ENCODE measurements around the gene ENGASE.

ENGASE gene

DNA sequence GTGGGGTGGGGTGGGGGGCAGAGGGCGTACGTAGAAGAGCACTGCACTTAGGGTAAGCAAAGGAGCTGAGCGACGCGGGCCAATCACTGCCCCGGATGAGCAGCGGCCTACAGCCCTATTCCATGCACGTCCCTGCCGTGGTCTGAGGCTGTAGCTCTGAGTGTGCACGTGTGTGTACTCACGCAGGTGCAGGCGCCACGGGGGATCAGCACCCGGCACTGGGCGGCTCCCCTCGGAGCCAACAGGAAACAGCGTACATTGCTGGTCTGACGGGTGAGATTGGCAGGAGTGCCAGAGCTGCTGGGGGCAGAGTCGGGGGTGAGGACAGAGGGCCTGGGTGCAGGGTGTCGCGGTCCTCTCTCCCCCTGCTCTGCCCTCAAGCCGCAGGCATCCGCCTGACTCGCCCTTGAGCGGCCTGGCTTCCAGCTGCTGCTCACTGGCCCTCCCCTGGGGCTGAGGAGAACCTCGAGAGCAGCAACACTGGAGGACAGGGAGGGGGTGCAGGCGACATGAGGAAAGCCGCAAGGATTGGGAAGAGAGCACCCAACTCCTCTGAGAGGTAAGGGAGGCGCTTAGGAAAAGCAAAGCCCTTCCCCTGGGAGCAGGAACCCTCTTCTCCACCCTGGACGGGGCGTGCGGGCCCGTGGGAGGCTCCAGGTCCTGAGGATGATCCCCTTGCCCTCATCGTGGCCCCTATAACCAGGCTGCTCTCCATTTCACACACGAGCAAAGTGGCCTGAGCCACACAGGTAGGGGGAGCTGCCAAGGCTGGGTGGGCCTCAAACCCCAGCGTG, 57.8 kb downstream of the ENGASE start:
- DNase-seq: no peak
- H3K27ac Mint-ChIP-seq: no peak overlapping the region
- H3K9me3 Mint-ChIP-seq: no peaks in the 10 kb centered on the region
- H3K4me1 Mint-ChIP-seq: peaks cover 30% of the 10 kb centered on the region
- H3K36me3 Mint-ChIP-seq (ENCODE audit: low read depth): no peaks in the 10 kb centered on the region
- TF ChIP-seq, protein P1, sequence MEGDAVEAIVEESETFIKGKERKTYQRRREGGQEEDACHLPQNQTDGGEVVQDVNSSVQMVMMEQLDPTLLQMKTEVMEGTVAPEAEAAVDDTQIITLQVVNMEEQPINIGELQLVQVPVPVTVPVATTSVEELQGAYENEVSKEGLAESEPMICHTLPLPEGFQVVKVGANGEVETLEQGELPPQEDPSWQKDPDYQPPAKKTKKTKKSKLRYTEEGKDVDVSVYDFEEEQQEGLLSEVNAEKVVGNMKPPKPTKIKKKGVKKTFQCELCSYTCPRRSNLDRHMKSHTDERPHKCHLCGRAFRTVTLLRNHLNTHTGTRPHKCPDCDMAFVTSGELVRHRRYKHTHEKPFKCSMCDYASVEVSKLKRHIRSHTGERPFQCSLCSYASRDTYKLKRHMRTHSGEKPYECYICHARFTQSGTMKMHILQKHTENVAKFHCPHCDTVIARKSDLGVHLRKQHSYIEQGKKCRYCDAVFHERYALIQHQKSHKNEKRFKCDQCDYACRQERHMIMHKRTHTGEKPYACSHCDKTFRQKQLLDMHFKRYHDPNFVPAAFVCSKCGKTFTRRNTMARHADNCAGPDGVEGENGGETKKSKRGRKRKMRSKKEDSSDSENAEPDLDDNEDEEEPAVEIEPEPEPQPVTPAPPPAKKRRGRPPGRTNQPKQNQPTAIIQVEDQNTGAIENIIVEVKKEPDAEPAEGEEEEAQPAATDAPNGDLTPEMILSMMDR (IDR thresholded peaks at IDR 0.05): no peak
- H3K4me3 Mint-ChIP-seq: no peak overlapping the region
- H3K27me3 Mint-ChIP-seq (ENCODE audit: low read depth, poor library complexity): peaks cover 11% of the 10 kb centered on the region

DNA sequence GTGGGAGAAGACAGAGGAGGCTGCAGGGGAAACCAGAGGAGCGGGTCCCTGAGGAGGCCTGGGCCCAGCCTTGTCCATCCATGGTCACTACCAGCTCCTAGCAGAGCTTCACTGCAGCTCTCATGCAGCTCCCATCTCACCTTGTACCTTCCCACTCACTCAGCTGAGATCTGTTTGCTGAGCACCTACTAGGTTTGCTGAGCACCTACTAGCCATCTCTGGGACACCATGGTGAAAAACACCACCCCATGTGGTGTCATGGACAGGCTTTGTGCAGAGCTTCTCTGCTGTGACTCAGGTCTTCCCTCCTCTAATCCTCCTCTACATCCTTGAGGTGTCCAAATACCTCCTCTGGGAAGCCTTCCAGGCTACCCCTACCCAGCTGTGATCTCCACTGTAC, 58.6 kb downstream of the ENGASE start:
- TF ChIP-seq, protein P1 (IDR thresholded peaks at IDR 0.05): no peak
- DNase-seq: no peak
- no peaks in the 10 kb centered on the region for H3K9me3 Mint-ChIP-seq
- no peaks in the 10 kb centered on the region for H3K36me3 Mint-ChIP-seq (ENCODE audit: low read depth)
- no peak overlapping the region for H3K27ac Mint-ChIP-seq
- H3K4me1 Mint-ChIP-seq: peaks cover 37% of the 10 kb centered on the region
- H3K27me3 Mint-ChIP-seq (ENCODE audit: low read depth, poor library complexity): peaks cover 4% of the 10 kb centered on the region
- H3K4me3 Mint-ChIP-seq: no peak overlapping the region

GRCh38 chr17:79133985-79134384, 59.4 kb downstream of the ENGASE start:
- Mint-ChIP-seq H3K27ac (no peak overlapping the region), H3K4me3 (no peak overlapping the region), H3K4me1 (peaks cover 42% of the 10 kb centered on the region), H3K9me3 (no peaks in the 10 kb centered on the region), H3K27me3 (ENCODE audit: low read depth, poor library complexity) (no peaks in the 10 kb centered on the region), H3K36me3 (ENCODE audit: low read depth) (no peaks in the 10 kb centered on the region)
- TF ChIP-seq, protein P1 (IDR thresholded peaks at IDR 0.05): no peak
- no peak for DNase-seq

GRCh38 chr17:79135011-79135410, 60.4 kb downstream of the ENGASE start:
- Mint-ChIP-seq H3K4me3 (no peak overlapping the region), H3K4me1 (peaks cover 42% of the 10 kb centered on the region), H3K9me3 (no peaks in the 10 kb centered on the region), H3K36me3 (ENCODE audit: low read depth) (no peaks in the 10 kb centered on the region), H3K27me3 (ENCODE audit: low read depth, poor library complexity) (no peaks in the 10 kb centered on the region), H3K27ac (no peak overlapping the region)
- TF ChIP-seq, protein P1 (IDR thresholded peaks at IDR 0.05): no peak
- DNase-seq: no peak

DNA sequence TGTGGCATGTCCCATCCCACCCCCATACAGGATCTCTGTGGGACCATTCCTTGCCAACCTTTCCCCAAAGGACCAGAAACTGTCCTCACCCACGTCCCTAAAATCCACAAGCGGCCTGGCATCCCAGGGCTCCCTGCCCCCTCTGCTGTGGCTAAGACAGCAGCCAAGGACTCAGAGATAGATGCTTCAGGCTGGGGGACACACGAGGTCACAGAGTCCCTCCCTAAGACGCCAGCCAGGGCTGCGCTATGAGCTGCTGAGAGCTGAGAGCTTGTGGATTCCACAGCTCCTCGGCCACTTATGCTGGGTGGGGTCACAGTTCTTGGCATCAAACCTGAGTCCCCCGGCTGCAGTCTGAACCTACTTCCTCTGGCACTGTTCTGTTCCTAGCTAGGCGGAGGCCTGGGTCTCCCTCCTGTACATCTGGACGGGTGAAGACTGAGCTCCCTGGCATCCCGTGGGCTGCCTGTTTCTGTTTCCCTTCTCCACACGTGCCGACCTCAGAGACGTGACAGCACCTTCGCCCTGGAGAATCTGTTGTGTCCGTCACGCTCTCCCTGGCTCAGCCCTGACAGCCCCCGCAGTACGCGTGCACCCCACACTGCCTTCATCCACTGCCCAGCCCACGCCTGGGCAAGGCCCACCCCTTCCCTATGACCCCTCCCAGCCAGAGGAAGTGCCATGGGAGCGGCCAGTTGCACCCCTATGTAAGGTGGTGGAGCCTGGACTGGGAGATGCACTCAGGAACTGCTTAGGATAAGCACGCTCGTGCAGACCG, 61.2 kb downstream of the ENGASE start:
- TF ChIP-seq, protein P1 (IDR thresholded peaks at IDR 0.05): no peak
- H3K4me3 Mint-ChIP-seq: no peak overlapping the region
- H3K36me3 Mint-ChIP-seq (ENCODE audit: low read depth): no peaks in the 10 kb centered on the region
- H3K27me3 Mint-ChIP-seq (ENCODE audit: low read depth, poor library complexity): no peaks in the 10 kb centered on the region
- peaks cover 43% of the 10 kb centered on the region for H3K4me1 Mint-ChIP-seq
- no peak for DNase-seq
- H3K27ac Mint-ChIP-seq: no peak overlapping the region
- H3K9me3 Mint-ChIP-seq: no peaks in the 10 kb centered on the region
